ENCODE measurements around the gene SNX19. TPM values are rescaled to one million over a fixed set of nuclear protein-coding genes. Genes with fewer than 3 reads are reported as not detected.

Gene SNX19, protein sequence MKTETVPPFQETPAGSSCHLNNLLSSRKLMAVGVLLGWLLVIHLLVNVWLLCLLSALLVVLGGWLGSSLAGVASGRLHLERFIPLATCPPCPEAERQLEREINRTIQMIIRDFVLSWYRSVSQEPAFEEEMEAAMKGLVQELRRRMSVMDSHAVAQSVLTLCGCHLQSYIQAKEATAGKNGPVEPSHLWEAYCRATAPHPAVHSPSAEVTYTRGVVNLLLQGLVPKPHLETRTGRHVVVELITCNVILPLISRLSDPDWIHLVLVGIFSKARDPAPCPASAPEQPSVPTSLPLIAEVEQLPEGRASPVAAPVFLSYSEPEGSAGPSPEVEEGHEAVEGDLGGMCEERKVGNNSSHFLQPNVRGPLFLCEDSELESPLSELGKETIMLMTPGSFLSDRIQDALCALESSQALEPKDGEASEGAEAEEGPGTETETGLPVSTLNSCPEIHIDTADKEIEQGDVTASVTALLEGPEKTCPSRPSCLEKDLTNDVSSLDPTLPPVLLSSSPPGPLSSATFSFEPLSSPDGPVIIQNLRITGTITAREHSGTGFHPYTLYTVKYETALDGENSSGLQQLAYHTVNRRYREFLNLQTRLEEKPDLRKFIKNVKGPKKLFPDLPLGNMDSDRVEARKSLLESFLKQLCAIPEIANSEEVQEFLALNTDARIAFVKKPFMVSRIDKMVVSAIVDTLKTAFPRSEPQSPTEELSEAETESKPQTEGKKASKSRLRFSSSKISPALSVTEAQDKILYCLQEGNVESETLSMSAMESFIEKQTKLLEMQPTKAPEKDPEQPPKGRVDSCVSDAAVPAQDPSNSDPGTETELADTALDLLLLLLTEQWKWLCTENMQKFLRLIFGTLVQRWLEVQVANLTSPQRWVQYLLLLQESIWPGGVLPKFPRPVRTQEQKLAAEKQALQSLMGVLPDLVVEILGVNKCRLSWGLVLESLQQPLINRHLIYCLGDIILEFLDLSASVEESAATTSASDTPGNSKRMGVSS
- 43.6 and 74.0 TPM in 2 replicates for total RNA-seq

DNA sequence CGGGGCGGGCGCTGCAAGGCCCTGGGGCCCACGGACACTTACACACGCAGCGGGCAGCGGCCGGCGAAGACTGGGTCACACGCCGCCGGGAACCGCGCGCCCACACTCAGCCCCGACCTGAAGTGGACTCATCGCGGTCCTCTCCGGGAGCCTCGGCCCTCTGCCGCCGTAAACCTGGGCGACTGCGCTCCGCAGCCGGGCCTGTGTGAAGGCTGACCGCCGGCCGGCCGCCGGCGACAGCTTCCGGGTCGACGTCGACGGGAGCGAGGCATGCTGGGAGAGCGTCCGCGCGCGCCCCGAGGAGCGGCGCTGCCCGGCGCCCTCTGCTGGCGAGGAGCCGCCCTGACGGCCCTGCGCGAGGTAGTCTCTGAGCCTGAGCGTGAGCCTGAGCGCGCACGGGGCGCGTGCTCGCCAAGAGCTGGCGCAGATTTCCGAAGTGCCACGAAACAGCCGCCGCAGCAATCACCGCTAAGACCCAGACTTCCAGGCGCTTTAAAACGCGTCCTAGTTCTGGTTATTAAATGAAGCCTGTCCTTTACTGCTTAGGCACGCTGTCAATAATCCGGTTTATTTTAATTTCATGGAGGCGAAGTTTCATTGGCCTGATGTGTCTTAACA, at the start of gene SNX19:
Gene SNX19 (minus strand): TSS at position 242 of the 618 bp plus-strand sequence. CDS start 540 bp downstream, outside the sequence.

